ENCODE data around the gene POU2F1. TPM values are rescaled to one million over a fixed set of nuclear protein-coding genes. Genes with fewer than 3 reads are reported as not detected.
"Not testable (repeated sequence)": the region's sequence is repeated elsewhere in the genome, so short reads cannot be mapped to it uniquely, and the experiment has no call there.

POU2F1 gene
- total RNA-seq, 1 donor from 2014 or later = 15.3 TPM

DNA sequence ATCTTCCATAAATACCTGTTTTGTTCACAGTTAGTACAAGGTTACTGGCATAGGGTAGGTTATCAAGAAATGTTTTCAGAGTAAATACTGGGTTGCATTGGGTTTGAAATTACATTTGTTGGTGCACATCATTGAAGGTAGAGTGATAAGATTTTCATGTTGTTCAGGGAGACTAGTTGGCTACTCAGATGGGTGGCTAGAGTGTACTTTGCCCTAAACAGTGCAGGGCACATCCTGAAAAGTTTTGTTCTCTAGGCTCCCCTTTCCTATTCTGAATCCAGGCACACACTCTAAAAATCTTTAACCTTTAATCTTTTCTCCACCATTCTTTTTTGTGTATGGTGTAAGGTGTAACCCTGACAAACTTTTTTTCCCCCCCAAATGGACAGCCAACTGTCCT is 18.0 kb downstream of the POU2F1 start:
- Mint-ChIP-seq H3K27me3 (ENCODE audit: unreplicated experiment) (no peaks in the 10 kb centered on the region), H3K4me1 (ENCODE audit: unreplicated experiment) (peaks cover 2% of the 10 kb centered on the region), H3K4me3 (ENCODE audit: unreplicated experiment) (no peak overlapping the region), H3K9me3 (ENCODE audit: unreplicated experiment) (no peaks in the 10 kb centered on the region), H3K27ac (ENCODE audit: unreplicated experiment) (no peak overlapping the region), H3K36me3 (ENCODE audit: unreplicated experiment) (no peaks in the 10 kb centered on the region)
- DNase-seq (ENCODE audit: extremely low spot score, unreplicated experiment) = no peak
- TF ChIP-seq, protein P1, sequence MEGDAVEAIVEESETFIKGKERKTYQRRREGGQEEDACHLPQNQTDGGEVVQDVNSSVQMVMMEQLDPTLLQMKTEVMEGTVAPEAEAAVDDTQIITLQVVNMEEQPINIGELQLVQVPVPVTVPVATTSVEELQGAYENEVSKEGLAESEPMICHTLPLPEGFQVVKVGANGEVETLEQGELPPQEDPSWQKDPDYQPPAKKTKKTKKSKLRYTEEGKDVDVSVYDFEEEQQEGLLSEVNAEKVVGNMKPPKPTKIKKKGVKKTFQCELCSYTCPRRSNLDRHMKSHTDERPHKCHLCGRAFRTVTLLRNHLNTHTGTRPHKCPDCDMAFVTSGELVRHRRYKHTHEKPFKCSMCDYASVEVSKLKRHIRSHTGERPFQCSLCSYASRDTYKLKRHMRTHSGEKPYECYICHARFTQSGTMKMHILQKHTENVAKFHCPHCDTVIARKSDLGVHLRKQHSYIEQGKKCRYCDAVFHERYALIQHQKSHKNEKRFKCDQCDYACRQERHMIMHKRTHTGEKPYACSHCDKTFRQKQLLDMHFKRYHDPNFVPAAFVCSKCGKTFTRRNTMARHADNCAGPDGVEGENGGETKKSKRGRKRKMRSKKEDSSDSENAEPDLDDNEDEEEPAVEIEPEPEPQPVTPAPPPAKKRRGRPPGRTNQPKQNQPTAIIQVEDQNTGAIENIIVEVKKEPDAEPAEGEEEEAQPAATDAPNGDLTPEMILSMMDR (IDR thresholded peaks at IDR 0.05) = no peak

DNA sequence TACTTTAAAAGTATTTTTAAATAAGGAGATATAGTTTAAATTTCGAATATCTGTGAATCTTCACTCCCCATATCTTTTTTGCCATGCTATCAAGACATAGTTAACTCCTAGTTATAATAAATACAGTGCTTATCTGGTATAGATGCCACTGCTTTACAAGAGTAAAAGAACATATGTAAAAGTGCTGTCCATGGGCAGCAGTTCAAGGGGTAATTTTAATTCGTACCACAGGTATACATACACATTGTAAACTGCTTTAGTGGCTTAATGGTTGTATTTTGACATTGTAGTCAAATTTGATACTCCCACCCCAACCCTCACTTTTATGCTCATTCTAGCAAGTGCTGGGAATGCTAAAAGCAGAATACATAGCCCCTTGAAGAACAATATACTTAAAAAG is 18.6 kb downstream of the POU2F1 start:
- no peak for DNase-seq (ENCODE audit: extremely low spot score, unreplicated experiment)
- Mint-ChIP-seq H3K9me3 (ENCODE audit: unreplicated experiment) (no peaks in the 10 kb centered on the region), H3K27me3 (ENCODE audit: unreplicated experiment) (no peaks in the 10 kb centered on the region), H3K27ac (ENCODE audit: unreplicated experiment) (no peak overlapping the region), H3K4me1 (ENCODE audit: unreplicated experiment) (peaks cover 2% of the 10 kb centered on the region), H3K4me3 (ENCODE audit: unreplicated experiment) (no peak overlapping the region), H3K36me3 (ENCODE audit: unreplicated experiment) (peaks cover 3% of the 10 kb centered on the region)
- TF ChIP-seq, protein P1 (IDR thresholded peaks at IDR 0.05) = no peak

DNA sequence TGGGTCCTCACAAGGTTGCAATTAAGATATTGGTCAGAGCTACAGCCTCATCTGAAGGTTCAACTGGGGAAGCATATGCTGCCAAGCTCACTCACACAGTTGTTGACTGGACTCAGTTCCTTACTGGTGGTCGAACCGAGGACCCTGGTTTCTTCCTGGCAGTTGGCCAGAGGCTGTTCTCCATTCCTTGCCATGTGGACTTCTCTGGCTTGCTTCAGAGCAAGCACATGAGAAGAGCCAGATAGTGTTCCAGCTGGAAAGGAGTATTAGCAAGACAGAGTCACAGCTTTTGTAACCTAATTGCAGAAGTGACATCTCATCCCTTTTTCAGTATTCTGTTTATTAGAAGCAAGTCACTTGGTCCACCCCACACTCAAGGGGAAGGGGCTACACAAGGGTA is 23.6 kb downstream of the POU2F1 start:
- TF ChIP-seq, protein P1 (IDR thresholded peaks at IDR 0.05) = no peak
- Mint-ChIP-seq H3K36me3 (ENCODE audit: unreplicated experiment) (peaks cover 3% of the 10 kb centered on the region), H3K27ac (ENCODE audit: unreplicated experiment) (no peak overlapping the region), H3K4me1 (ENCODE audit: unreplicated experiment) (peaks cover 12% of the 10 kb centered on the region), H3K4me3 (ENCODE audit: unreplicated experiment) (no peak overlapping the region), H3K27me3 (ENCODE audit: unreplicated experiment) (no peaks in the 10 kb centered on the region), H3K9me3 (ENCODE audit: unreplicated experiment) (no peaks in the 10 kb centered on the region)
- no peak for DNase-seq (ENCODE audit: extremely low spot score, unreplicated experiment)

DNA sequence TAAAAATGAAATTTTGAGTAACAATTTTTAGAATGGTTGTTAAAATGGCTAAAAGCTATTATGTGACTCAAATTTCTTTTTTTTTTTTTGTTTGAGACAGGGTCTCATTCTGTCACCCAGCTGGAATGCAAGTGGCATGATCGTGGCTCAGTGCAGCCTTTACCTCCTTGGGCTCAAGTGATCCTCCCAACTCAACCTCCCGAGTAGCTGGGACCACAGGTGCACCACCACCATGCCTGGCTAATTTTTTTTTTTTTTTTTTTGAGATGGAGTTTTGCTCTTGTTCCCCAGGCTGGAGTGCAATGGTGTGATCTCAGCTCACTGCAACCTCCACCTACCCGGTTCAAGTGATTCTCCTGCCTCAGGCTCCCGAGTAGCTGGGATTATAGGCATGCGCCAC is 24.5 kb downstream of the POU2F1 start:
- not testable (repeated sequence) for H3K27me3 Mint-ChIP-seq (ENCODE audit: unreplicated experiment); DNase-seq (ENCODE audit: extremely low spot score, unreplicated experiment); H3K27ac Mint-ChIP-seq (ENCODE audit: unreplicated experiment); H3K36me3 Mint-ChIP-seq (ENCODE audit: unreplicated experiment); H3K9me3 Mint-ChIP-seq (ENCODE audit: unreplicated experiment); H3K4me3 Mint-ChIP-seq (ENCODE audit: unreplicated experiment)
- peaks cover 19% of the 10 kb centered on the region for H3K4me1 Mint-ChIP-seq (ENCODE audit: unreplicated experiment)

DNA sequence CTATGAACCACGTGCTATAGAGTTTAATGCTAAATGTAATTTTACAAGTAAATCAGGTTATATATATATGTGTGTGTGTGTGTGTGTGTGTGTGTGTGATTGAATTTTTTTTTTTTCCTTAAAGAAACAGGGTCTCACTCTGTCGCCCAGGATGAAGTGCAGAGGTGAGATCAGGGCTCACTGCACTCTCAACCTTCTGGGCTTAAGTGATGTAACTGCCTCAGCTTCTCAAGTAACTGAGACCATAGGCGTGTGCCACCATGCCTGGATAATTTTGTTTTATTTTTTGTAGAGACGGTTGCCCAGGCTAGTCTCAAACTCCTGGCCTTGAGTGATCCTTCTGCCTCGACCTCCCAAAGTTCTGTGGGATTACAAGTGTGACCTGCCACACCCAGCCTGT is 26.3 kb downstream of the POU2F1 start:
- Mint-ChIP-seq H3K9me3 (ENCODE audit: unreplicated experiment) (no peaks in the 10 kb centered on the region), H3K27ac (ENCODE audit: unreplicated experiment) (no peak overlapping the region), H3K36me3 (ENCODE audit: unreplicated experiment) (peaks cover 3% of the 10 kb centered on the region), H3K27me3 (ENCODE audit: unreplicated experiment) (no peaks in the 10 kb centered on the region), H3K4me3 (ENCODE audit: unreplicated experiment) (no peak overlapping the region), H3K4me1 (ENCODE audit: unreplicated experiment) (peaks cover 19% of the 10 kb centered on the region)
- no peak for DNase-seq (ENCODE audit: extremely low spot score, unreplicated experiment)
- TF ChIP-seq, protein P1 (IDR thresholded peaks at IDR 0.05) = no peak

DNA sequence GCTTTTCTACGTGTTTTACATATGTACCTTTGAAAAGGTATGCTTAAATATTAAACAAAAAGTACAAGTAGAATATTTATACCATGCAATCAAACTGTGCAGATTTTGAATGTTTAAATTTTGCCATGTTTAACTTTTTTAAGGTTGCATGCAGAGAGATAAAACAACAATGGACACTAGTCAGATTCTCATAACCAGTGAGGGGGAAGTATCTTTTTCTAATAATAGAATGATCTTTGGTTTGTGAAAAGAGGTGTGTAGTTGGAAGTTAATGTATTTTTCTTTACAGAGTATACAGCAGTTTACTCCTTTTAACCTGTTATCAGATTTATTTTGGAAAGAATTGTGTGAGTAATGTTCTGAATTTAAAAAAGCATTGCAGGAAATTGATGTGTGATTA is 27.1 kb downstream of the POU2F1 start:
- Mint-ChIP-seq H3K36me3 (ENCODE audit: unreplicated experiment) (peaks cover 3% of the 10 kb centered on the region), H3K9me3 (ENCODE audit: unreplicated experiment) (no peaks in the 10 kb centered on the region), H3K27me3 (ENCODE audit: unreplicated experiment) (no peaks in the 10 kb centered on the region), H3K4me3 (ENCODE audit: unreplicated experiment) (no peak overlapping the region), H3K27ac (ENCODE audit: unreplicated experiment) (no peak overlapping the region), H3K4me1 (ENCODE audit: unreplicated experiment) (peaks cover 19% of the 10 kb centered on the region)
- TF ChIP-seq, protein P1 (IDR thresholded peaks at IDR 0.05) = no peak
- DNase-seq (ENCODE audit: extremely low spot score, unreplicated experiment) = no peak

All from osteocyte (in vitro differentiated cells).